Activated gamma-delta T cell (primary cell): Measurements from ENCODE around the gene LMTK2.

Experiments
- DNase-seq: peaks from one replicate; lab custom pipeline; 2025; lab: John Stamatoyannopoulos, UW
- total RNA-seq, 2 donors: gene quantifications; one replicate each; lab custom pipeline; 2026; lab: John Stamatoyannopoulos, UW

Gene LMTK2
- total RNA-seq = 41.8 to 62.9 reads per million in 2 donors

GRCh38 chr7:98106647-98107312 is at the start of gene LMTK2:
Gene LMTK2 (plus strand): TSS chr7:98106862. CDS start chr7:98107178, 316 bp downstream.
- DNase-seq = peak; percentile 88

- no peak for DNase-seq
Measured at GRCh38 chr7:98057157-98057556, 49.5 kb upstream of the LMTK2 start.

DNA sequence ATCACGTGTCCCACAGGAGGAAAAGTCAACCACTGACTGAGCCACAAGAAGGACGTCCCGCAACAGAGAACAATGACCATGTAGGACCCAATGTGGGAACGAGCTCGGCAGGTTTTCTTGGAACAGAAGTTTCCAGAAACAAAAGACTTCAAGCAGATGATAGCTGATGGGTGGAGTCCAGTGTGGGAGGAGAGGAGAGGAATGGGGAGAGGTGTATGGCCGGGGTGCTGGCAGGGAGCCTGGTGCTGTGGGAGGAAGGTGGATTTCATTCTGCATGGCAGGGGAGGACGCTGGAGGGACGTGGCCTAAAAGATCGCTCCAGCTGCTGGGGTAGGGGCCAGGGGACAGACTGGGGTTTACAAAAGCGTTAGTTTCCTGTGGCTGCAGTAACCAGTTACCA is 48.5 kb upstream of the LMTK2 start:
- DNase-seq = no peak

DNA sequence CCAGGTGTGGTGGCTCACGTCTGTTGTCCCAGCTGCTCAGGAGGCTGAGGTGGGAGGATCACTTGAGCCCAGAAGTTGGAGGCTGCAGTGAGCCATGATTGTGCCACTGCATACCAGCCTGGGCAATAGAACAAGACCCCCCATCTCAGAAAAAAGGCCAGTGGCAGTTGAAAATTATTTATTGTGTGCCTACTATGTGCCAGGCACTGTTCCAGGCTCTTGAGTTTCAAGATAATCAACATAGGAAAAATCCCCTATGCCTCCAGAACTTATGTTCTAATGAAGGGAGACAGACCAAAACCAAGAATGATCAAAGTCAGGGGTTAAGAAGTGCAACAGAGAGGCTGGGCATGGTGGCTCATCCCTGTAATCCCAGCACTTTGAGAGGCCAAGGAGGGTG is 42.4 kb upstream of the LMTK2 start:
- no peak for DNase-seq

GRCh38 chr7:98066208-98066607 is 40.5 kb upstream of the LMTK2 start:
- DNase-seq = no peak

DNA sequence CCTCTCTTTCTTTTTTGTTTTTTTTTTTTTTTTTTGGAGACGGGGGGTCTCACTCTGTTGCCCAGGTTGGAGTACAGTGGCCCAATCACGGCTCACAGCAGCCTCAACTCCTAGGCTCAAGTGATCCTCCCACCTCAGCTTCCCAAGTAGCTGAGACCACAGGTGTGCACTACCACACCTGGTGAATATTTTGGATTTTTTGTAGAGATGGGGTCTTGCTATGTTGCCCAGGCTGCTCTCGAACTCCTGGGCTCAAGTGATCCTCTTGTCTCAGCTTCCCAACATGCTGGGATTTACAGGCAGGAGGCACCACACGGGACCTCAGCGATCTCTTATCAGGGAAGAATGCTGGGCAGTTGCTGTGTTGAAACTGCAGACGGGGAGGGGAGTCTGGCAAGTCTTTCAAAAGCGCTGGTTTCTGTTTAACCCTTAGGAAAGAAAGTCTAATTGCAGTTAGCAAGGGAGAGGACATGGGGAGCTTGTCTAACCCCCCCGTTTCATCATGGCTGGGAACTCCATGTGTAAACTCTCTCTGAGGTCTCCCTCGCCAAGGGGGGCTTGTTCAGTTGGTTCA is 39.6 kb upstream of the LMTK2 start:
- DNase-seq = no peak

DNA sequence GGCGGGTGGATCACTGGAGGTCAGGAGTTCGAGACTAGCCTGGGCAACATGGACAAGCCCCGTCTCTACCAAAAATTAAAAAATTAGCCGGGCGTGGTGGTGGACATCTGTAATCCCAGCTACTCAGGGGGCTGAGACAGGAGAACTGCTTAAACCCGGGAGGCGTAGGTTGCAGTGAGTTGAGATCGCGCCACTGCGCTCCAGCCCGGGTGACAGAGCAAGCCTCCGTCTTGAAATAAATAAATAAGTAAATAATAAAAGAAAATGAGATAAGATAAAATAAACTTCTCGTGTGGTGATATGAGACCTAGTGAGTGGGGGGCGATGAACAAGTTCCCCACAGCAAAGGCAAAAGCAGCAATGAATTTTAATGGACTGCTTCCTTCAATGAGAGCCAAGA is 33.6 kb upstream of the LMTK2 start:
- DNase-seq = no peak

DNA sequence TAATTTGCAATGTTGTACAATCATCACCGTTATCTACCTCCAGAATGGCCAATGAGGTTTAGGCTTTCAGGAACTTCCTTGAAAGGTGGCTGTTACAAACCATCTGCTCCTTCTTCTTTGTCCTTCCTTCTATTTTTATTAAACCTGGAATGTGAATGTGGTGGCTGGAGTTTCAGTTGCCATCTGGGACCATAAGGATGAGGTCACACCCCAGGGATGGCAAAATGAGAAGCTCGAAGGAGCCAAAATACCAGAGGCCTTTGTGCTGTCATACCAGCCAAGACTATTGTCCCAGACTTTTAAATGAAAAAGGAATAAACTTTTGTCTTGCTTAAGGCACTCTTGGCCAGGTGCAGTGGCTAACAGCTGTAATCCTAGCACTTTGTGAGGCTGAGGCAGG is 30.9 kb upstream of the LMTK2 start:
- no peak for DNase-seq

DNA sequence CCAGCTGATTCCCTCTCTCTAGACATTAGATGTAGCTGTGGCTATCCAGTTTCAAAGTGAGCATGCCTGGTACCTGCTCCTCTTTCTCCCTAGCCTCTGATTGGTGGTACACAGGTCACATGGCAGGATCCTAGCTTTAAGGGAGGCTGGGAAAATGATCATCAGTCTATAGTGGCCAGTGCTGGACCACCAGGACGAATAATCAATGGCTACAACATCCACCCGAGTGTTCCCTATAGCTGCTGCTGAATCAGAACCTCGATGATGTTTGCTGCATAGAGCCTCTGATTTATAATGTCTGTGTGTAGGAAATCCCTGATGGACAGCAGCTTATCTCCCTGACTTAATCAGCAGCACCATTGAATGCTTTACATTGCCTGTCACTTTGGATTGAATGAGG is 28.9 kb upstream of the LMTK2 start:
- DNase-seq = no peak

- no peak for DNase-seq
Measured at GRCh38 chr7:98078197-98078870, 28.3 kb upstream of the LMTK2 start.

DNA sequence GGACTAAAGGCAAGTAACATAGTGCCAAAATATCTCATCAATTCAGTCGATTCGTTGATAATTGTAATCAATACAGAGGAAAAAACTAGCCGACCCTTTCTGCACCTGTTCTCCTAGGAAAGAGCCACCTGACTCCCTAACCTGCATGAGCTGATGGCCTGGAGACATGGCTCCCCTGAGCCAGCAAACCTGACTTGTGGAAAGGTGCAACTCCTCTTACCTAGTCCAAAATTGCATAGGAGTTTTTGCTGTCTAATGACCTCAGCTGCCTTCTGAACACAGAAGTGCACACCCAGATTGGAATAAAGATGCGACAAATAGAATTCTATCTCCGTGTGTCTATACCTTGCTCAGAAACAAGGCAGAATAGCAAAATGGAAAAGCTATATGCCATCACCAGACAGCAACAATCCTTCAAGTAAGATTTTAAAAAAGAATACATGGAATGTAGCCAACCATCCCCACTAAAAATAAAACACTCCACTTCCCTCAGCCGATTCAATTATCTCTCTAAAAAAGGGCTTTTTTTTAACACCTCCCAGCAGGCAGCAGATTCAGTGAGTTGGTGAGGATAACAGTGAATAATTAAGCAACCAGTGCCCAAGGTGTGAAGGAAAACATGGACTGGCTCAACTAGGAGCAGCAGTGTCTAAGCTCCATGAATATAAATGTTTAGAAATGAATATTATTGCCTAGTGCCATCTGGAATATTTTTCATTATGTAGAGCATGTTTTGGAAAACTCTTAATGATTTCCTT is 26.6 kb upstream of the LMTK2 start:
- no peak for DNase-seq

GRCh38 chr7:98081319-98081718 is 25.3 kb upstream of the LMTK2 start:
- no peak for DNase-seq

DNA sequence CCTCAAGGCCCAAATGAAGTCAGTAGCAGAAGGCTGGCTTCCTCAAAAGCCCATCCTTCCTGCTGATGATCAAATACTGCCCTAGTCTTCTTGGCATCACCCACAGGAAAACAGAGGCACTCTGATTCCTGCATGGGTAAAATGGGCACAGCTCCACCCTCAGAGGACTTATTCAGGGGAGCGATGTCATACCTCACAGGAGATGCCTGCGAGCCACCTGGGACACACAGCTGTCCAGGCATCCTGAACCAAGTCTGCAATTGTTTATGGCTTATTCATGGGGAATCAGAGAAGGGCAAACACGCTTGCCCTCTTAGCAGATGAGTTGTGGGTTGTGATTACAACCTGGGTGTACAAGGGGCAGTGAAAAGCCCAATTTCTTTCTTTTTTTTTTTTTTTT is 22.0 kb upstream of the LMTK2 start:
- no peak for DNase-seq

- DNase-seq = no peak
Measured at GRCh38 chr7:98085674-98086073, 21.0 kb upstream of the LMTK2 start.

DNA sequence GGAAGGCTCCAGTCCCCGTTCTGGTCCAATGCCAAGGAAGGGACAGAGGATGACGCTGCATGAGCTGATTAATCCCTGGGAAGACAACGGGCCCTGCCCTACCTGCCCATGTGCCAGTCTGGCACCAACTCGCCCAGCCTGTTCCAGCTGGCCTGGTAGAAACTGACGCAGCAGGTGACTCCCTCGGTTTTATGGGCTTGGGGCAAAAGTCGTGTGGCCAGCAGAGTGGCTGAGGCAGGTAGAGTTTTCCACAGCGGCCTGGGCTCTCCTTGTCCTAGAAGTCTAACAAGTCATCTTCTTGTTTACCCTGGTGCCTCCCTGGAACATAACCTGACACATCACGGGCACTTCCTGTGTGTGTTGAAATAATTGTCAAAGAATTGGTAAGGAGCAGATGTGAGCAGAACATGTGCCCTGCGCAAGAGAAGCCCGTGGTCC is 20.4 kb upstream of the LMTK2 start:
- DNase-seq = no peak

DNA sequence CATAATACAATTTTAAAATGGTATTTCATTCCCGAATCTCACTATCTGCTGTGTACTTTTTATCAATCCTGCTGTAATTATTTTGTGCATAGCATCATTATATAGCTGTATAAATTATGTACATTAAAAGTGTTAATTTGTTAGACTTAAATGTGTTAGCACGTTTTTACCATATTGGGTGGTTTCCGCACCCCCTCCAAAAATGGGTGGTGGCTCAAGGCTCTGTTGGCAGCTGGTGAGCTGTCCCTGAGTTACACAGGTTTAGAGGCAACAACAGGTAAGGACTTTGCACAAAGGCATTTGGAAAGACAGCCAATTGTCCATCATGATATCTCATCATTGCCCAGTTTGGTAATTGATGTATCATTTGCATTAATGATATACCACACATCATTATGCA is 18.6 kb upstream of the LMTK2 start:
- no peak for DNase-seq

DNA sequence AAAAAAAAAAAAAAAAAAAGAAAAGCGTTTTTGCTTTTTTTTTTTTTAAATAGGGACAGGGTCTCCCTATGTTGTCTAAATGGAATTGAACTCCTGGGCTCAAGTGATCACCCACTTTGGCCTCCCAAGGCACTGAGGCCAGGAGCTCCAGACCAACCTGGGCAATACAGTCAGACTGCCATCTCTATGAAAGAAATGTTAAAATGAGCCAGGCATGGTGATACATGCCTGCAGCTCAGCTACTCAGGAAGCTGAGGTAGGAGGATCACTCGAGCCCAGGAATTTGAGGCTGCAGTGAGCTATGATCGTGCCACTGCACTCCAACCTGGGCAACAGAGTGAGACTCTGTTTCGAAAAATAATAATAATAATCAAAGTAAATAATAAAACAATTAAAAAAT is 16.5 kb upstream of the LMTK2 start:
- no peak for DNase-seq

- DNase-seq = no peak
Measured at GRCh38 chr7:98091061-98091460, 15.6 kb upstream of the LMTK2 start.

DNA sequence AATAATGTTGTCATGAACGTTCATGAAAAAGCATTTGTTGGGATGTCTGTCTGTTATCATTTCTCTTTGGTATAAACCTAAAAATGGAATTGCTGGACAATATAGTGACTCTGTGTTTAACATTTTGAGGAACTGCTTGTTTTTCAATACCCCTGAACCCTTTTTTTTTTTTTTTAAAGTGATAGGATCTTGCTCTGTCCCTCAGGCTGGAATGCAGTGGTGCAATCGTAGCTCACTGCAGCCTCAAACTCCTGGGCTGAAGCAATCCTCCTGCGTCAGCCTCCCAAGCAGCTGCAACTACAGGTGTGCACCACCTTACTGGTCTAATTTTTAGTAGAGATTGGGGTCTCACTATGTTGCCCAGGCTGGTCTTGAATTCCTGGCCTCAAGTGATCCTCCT is 15.1 kb upstream of the LMTK2 start:
- no peak for DNase-seq

DNA sequence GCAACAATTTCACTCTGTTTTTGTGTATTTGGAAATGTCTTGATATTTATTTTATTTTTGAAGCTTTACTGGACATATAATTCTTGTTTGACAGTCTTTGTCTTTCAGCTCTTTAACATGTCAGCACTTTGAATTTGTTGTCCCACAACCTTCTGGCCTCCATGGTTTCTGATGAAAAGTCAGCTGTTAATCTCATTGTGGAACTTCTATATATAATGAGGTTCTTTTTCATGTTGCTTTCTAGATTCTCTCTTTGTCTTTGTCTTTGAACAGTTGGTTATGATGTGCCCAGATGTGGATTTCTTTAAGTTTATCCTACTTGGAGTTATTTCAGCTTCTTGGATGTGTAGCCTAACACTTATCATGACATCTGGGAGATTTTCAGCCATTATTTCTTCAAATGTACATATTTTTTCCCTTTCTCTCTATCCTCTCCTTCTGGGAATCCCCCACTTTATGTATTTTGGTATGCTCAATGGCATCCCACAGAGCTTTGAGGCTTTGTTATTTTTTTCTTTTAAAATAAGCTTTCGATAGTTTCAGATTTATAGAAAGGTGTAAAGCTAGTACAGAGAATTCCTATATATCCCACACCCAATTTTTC is 9.5 kb upstream of the LMTK2 start:
- DNase-seq = no peak

- no peak for DNase-seq
Measured at GRCh38 chr7:98100088-98100487, 6.6 kb upstream of the LMTK2 start.

DNA sequence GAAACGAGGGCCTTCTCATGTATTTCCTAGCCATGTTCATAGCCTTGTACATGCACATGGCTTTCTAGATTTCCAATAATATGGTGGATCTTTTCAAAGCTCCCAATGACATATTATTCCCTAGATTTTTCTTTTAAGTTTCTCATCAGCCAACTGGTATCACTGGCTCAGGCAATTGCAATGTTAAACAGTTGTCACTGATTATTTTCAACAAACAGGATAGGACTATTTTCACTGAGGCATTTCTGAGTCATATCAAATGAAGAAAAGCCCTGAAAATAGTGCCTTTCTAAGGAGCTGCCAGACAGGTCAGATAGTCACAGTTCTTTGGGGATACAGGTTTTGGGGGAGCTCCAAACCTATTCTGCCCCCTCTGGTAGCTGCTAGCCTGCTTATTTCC is 4.5 kb upstream of the LMTK2 start:
- no peak for DNase-seq
